ENCODE measurements around the gene P2RY8.

The P2RY8 gene

DNA sequence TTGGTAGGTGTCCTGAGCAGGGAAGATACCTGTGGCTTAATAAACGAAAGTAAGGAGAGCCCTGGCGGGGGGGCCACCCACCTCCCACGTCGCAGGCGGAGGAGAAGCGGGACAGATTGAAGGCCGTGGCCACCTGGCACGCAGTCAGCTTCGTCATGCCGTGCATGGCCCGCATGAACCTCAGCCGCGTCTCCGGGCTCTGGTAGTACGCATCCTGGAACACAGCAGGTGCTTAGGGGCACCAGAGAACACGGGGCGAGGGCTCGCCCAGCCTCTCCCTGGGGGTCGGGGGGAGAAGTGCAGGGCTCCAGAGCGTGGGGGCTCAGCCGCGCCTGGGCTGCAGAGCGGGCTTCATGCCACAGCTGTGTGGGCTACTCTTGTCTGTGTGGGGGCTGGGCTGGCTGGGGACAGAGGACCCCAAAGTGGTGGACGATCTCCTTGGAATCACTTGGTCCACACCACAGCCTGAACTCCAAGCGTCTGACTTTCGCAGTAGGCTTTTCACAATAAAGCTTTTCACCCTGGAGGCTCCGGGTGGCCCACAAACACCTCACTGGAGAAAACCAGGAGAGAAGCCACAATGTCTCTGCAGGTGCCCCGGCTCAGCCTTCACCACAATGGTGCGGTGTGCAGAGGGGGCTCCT, 118.0 kb downstream of the P2RY8 start:
- ChIA-PET CTCF (no interaction called here), POLR2A (no interaction called here)
- DNase-seq (ENCODE audit: low read depth, low spot score) = no peak
- TF ChIP-seq, protein P1, sequence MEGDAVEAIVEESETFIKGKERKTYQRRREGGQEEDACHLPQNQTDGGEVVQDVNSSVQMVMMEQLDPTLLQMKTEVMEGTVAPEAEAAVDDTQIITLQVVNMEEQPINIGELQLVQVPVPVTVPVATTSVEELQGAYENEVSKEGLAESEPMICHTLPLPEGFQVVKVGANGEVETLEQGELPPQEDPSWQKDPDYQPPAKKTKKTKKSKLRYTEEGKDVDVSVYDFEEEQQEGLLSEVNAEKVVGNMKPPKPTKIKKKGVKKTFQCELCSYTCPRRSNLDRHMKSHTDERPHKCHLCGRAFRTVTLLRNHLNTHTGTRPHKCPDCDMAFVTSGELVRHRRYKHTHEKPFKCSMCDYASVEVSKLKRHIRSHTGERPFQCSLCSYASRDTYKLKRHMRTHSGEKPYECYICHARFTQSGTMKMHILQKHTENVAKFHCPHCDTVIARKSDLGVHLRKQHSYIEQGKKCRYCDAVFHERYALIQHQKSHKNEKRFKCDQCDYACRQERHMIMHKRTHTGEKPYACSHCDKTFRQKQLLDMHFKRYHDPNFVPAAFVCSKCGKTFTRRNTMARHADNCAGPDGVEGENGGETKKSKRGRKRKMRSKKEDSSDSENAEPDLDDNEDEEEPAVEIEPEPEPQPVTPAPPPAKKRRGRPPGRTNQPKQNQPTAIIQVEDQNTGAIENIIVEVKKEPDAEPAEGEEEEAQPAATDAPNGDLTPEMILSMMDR (IDR thresholded peaks at IDR 0.05; ENCODE audit: insufficient read depth, low read length, missing control alignments) = no peak
- H3K4me3 ChIP-seq (ENCODE audit: low read depth, low read length) = no peak overlapping the region

DNA sequence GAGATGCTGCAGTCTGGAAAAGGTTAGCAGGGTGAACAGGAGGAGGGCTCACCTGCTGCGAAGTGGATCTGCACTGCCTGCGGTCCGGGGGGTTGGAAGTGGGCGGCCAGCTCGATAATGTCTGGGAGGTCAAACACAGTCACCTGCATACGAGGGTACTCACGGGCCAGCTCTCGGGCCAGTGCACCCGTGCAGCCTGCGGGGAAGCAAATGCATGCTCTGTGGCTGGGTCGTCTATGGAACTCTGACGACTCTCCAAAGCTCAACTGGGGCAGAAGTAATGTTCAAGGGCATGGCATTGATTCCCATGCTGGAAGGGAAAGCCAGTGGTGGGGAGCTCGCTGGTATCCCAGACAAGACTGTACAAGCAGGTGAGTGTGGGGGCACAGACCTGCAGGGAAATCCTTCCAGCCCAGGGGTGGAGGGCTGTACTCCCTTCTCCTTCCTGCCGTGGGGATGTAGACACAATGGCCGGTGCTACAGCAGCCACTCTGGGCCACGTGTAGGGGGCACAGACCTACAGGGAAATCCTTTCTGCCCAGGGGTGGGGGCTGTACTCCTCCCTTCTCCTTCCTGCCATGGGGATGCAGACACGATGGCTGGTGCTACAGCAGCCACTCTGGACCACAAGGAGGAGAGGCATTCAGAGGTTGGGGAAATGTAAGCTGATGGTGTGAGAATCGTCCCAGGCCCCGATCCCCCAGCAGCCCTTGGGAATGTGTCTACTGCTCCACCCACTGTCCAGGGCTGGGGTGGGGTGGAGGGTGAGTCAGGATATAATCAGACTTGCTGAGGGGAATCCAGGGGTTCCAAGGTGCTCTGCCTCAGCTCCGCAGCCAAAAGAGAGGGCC, 118.8 kb downstream of the P2RY8 start:
- DNase-seq (ENCODE audit: low read depth, low spot score) = no peak
- ChIA-PET POLR2A (no interaction called here), CTCF (no interaction called here)
- H3K4me3 ChIP-seq (ENCODE audit: low read depth, low read length) = no peak overlapping the region
- TF ChIP-seq, protein P1 (IDR thresholded peaks at IDR 0.05; ENCODE audit: insufficient read depth, low read length, missing control alignments) = no peak

DNA sequence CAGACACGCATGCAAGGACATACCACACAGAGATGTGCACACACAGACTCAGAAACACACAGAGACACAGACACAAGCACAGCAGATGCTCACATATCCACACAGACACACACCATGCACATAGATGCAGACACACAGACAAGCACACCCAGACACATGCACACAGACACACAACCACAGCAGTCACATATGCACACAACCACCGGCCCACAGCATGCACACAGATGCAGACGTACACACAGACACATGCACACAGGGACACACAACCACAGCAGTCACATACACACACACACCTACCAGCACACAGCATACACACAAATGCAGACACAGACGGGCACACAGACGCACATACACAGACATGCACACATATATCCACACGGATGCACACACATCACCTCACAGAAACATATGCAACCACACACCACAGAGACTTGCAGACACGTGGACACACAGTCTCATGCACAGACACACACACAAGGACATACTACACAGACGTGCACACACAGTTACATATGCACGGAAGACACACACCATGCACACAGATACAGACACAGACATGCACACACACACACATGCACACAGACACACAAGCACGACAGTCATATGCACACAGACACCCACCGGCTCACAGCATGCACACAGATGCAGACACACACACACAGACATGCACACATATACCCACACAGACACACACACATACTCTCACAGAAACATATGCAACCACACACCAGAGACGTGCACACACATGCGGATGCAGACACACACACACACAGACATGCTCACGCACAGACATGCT, 119.8 kb downstream of the P2RY8 start:
- no peak for DNase-seq (ENCODE audit: low read depth, low spot score)
- no peak overlapping the region for H3K4me3 ChIP-seq (ENCODE audit: low read depth, low read length)
- TF ChIP-seq, protein P1 (IDR thresholded peaks at IDR 0.05; ENCODE audit: insufficient read depth, low read length, missing control alignments) = no peak
- ChIA-PET CTCF (no interaction called here), POLR2A (no interaction called here)

DNA sequence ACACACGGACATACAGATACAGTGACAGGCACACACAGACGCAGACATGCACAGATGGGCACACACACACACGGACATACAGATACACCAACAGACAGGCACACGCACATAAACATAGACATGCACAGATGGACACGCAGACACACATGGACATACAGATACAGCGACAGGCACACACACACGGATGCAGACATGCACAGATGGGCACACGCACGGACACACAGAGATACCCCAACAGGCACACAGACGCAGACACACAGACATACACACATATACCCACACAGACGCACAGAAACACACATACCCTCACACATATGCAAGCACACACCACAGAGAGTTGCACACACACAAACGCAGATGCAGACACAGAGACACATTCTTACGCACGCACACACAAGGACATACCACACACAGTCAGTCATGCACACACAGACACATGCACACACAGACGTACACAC, 120.6 kb downstream of the P2RY8 start:
- CTCF ChIA-PET = no interaction called here
- POLR2A ChIA-PET = no interaction called here
- TF ChIP-seq, protein P1 (IDR thresholded peaks at IDR 0.05; ENCODE audit: insufficient read depth, low read length, missing control alignments) = no peak
- no peak for DNase-seq (ENCODE audit: low read depth, low spot score)
- no peak overlapping the region for H3K4me3 ChIP-seq (ENCODE audit: low read depth, low read length)
